PC-9 (cell line): ENCODE measurements around the gene UNC119B. TPM values are rescaled to one million over a fixed set of nuclear protein-coding genes. Genes with fewer than 3 reads are reported as not detected.

Experiments used
- BruUV-seq: library from RNA; stranded (reverse); fragments of 400-500 nt; replicated peaks from 2 replicates; lab custom pipeline; 2021; lab: Mats Ljungman, UMichigan
- CTCF ChIA-PET: fragments of 300-600 bp; sonication (Branson Sonifier 250); formaldehyde crosslinking; loops from one replicate; lab custom pipeline; 2022; ENCODE audit warnings: antibody characterized with exemption; lab: Charles Lee
- POLR2A ChIA-PET: fragments of 300-600 bp; sonication (Branson Sonifier 250); formaldehyde crosslinking; loops from one replicate; lab custom pipeline; 2022; ENCODE audit warnings: antibody characterized with exemption; ENCODE audit not compliant: unreplicated experiment; lab: Charles Lee
- DNase-seq, 2 experiments: peaks; one replicate each; pipeline versions ENCODE4 v3.0.0 to v3.0.0-alpha.2; 2015 to 2022; ENCODE audit warnings: mixed read lengths in 1 of 2
- H2AFZ ChIP-seq: fragments of 200-600 bp; sonication (generic); 2 replicates; pipeline ENCODE4 v1.8.1; 2017; ENCODE audit warnings: antibody characterized with exemption
- H3F3A ChIP-seq: fragments of 200-600 bp; sonication (generic); 2 replicates; pipeline ENCODE4 v1.8.1; 2017; ENCODE audit warnings: antibody characterized with exemption, mild to moderate bottlenecking, low read depth; ENCODE audit not compliant: insufficient read depth
- H3K27ac ChIP-seq: fragments of 200-600 bp; sonication (generic); 2 replicates; pipeline ENCODE4 v1.6.1; 2016; ENCODE audit warnings: mixed run types
- H3K27me3 ChIP-seq: fragments of 200-600 bp; sonication (generic); 2 replicates; pipeline ENCODE4 v1.6.1; 2016; ENCODE audit warnings: low read depth, mixed run types; ENCODE audit not compliant: insufficient read depth
- H3K36me3 ChIP-seq: fragments of 200-600 bp; sonication (generic); 2 replicates; pipeline ENCODE4 v1.6.1; 2016; ENCODE audit warnings: low read depth, mixed run types
- H3K4me1 ChIP-seq: fragments of 200-600 bp; sonication (generic); replicated peaks from 2 replicates; pipeline ENCODE4 v1.6.1; 2016; ENCODE audit warnings: mixed run types; ENCODE audit not compliant: insufficient read depth
- H3K4me2 ChIP-seq: fragments of 200-600 bp; sonication (generic); 2 replicates; pipeline ENCODE4 v1.6.1; 2017; ENCODE audit warnings: mixed run types
- H3K4me3 ChIP-seq: fragments of 200-600 bp; sonication (generic); 2 replicates; pipeline ENCODE4 v1.6.1; 2016; ENCODE audit warnings: mixed run types
- H3K79me2 ChIP-seq: fragments of 200-600 bp; sonication (generic); 2 replicates; pipeline ENCODE4 v1.6.1; 2017; ENCODE audit warnings: low read depth, mixed run types
- H3K9me2 ChIP-seq: fragments of 200-600 bp; sonication (generic); 2 replicates; pipeline ENCODE4 v1.8.1; 2017; ENCODE audit warnings: mild to moderate bottlenecking; ENCODE audit not compliant: insufficient read depth
- H3K9me3 ChIP-seq: fragments of 200-600 bp; sonication (generic); 2 replicates; pipeline ENCODE4 v1.8.1; 2016; ENCODE audit warnings: low read depth; ENCODE audit not compliant: insufficient read depth
- H4K20me1 ChIP-seq: fragments of 200-600 bp; sonication (generic); 2 replicates; pipeline ENCODE4 v1.8.1; 2017; ENCODE audit not compliant: insufficient read depth
- EZH2 ChIP-seq: fragments of 200-600 bp; sonication (generic); IDR thresholded peaks from 2 replicates; pipeline ENCODE4 v1.8.0; 2017; ENCODE audit warnings: antibody characterized with exemption, low read depth
- intact Hi-C: fragments of 100-400 bp; cut with micrococcal nuclease; formaldehyde crosslinking; loops from one replicate; pipeline ENCODE4 v1.10.0; 2022; ENCODE audit not compliant: unreplicated experiment
- total RNA-seq: library from RNA; stranded (reverse); gene quantifications from 2 replicates; pipeline ENCODE4 v1.2.3, GENCODE V29; 2021
- TF ChIP-seq, protein P1 (sequence below): fragments of 200-600 bp; sonication (generic); conservative IDR thresholded peaks from 2 replicates; pipeline ENCODE4 v1.6.1; 2017; ENCODE audit warnings: mixed run types, antibody characterized with exemption, mild to moderate bottlenecking, moderate library complexity

Gene UNC119B
- total RNA-seq, 1 experiment from 2014 or later: 25.9 TPM

DNA sequence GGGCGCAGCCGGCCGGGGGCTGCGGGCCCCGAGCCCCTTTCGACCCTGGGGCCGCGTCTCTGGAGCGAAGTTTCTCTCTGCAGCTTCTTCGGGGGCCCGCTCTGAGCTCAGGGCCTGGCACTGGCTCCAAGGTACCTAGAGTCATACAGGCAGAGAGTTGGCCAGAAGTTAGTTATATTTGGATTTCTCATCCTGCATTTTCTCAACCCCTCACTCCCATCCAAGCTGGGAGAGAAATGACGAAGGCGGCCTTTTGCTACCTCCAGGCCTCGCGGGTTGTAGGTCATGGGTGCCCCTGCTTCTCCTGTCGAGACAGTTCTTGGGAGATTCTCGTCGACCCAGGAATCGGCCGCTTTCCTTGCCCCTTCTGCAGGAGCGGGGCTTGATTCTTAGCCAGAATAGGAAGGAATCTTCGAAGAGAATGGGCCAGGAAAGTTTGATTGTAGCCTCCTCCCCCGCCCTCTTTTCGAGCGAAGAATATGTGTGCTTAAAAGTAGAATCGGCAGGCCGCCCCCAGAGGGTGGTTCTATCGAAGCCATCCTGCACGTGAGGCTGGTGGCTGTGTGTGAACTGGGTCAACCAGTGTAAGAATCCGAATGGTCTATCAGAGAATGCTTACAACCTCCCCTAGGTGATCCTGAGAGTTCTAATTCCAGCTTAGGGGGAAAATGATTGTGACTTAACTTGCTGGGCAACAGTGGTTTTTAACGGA lies 22.5 kb upstream of the UNC119B start:
- H3K27ac ChIP-seq: no peak overlapping the region; the same call in 1 of the 2 replicates
- no peaks in the 10 kb centered on the region for H3K9me3 ChIP-seq
- H3K4me1 ChIP-seq: peaks cover 29% of the 10 kb centered on the region
- BruUV-seq: TSS peak; percentile 34
- H3K27me3 ChIP-seq: no peaks in the 10 kb centered on the region
- intact Hi-C loops: loop anchor here (2.0 kb wide), 1 partner anchor 105 kb away; no protein-coding TSS in a partner anchor
- H3K36me3 ChIP-seq: no peaks in the 10 kb centered on the region
- peaks cover 36% of the 10 kb centered on the region for H4K20me1 ChIP-seq
- no peaks in the 10 kb centered on the region for H3K9me2 ChIP-seq
- H2AFZ ChIP-seq: peak overlapping the region; percentile 71
- CTCF ChIA-PET: no interaction called here
- H3K4me3 ChIP-seq: peak overlapping the region; percentile 82
- POLR2A ChIA-PET: interaction anchor here (0.6 kb wide), 2 partner anchors 666 to 1390 kb away, joined by 5 to 8 read pairs; no protein-coding TSS in a partner anchor
- peaks cover 6% of the 10 kb centered on the region; the same call in 1 of the 2 replicates for H3F3A ChIP-seq
- H3K4me2 ChIP-seq: peak overlapping the region; percentile 93
- H3K79me2 ChIP-seq: peaks cover 54% of the 10 kb centered on the region
- TF ChIP-seq EZH2: no peak
- peak in 1 of 2 experiments; percentile 9 for DNase-seq

GRCh38 chr12:120688527-120689071 lies 21.7 kb upstream of the UNC119B start:
- intact Hi-C loops: no loop called here
- Histone ChIP-seq H3K4me3 (peak overlapping the region; percentile 82), H3F3A (peaks cover 6% of the 10 kb centered on the region; the same call in 1 of the 2 replicates), H3K4me1 (peaks cover 29% of the 10 kb centered on the region), H4K20me1 (peaks cover 41% of the 10 kb centered on the region), H3K9me2 (no peaks in the 10 kb centered on the region), H3K9me3 (no peaks in the 10 kb centered on the region), H2AFZ (no peak overlapping the region), H3K36me3 (no peaks in the 10 kb centered on the region), H3K27me3 (no peaks in the 10 kb centered on the region), H3K79me2 (peaks cover 59% of the 10 kb centered on the region), H3K4me2 (peak overlapping the region; percentile 93), H3K27ac (no peak overlapping the region)
- ChIA-PET CTCF (no interaction called here), POLR2A (no interaction called here)
- TF ChIP-seq, protein P1, sequence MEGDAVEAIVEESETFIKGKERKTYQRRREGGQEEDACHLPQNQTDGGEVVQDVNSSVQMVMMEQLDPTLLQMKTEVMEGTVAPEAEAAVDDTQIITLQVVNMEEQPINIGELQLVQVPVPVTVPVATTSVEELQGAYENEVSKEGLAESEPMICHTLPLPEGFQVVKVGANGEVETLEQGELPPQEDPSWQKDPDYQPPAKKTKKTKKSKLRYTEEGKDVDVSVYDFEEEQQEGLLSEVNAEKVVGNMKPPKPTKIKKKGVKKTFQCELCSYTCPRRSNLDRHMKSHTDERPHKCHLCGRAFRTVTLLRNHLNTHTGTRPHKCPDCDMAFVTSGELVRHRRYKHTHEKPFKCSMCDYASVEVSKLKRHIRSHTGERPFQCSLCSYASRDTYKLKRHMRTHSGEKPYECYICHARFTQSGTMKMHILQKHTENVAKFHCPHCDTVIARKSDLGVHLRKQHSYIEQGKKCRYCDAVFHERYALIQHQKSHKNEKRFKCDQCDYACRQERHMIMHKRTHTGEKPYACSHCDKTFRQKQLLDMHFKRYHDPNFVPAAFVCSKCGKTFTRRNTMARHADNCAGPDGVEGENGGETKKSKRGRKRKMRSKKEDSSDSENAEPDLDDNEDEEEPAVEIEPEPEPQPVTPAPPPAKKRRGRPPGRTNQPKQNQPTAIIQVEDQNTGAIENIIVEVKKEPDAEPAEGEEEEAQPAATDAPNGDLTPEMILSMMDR: no peak
- TF ChIP-seq EZH2: no peak
- DNase-seq: no peak
- BruUV-seq: no TSS peak

DNA sequence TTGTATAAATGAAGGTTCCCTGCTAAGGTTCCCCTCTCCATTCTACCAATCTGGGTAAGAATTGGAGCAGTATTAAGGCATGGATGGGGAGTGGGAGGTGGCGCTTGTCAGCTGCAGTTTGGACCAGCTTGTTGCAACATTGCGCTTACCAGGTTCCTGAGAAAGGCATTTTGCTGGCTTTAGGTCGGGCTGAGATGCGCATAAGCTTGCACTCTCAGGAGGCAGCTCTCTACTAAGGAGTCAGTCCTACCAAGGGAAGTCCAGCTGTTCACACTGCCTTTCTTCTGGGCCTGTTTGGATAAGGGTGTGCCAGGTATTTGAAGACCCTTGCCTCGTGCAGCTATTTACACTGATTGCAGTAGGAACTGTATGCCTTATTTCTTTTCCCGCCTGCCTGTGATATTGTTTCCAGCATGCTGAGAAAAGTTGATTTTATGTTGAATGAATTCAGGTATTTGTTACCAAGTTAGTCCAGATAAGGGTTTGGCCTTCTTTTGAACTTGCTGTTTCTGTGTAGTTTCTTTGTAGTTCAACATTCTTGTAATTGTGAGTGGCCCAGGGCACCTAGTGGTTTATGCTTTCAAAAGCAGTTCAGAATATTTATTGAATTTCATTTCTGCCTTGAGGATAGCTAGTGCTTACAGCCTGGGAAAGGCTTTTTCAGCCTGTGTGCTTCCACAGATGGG lies 20.7 kb upstream of the UNC119B start:
- TF ChIP-seq, protein P1: no peak
- no peak for TF ChIP-seq EZH2
- ChIA-PET POLR2A (interaction anchor here (0.6 kb wide), 1 partner anchor 14 kb away, joined by 3 read pairs; no protein-coding TSS in a partner anchor), CTCF (interaction anchor here (0.6 kb wide), 1 partner anchor 16 kb away, joined by 3 read pairs; no protein-coding TSS in a partner anchor)
- H3K79me2 ChIP-seq: peaks cover 59% of the 10 kb centered on the region
- BruUV-seq: no TSS peak
- no peaks in the 10 kb centered on the region for H3K9me3 ChIP-seq
- H2AFZ ChIP-seq: no peak overlapping the region
- peak overlapping the region; percentile 93 for H3K4me2 ChIP-seq
- no peak for DNase-seq
- H3K27me3 ChIP-seq: no peaks in the 10 kb centered on the region
- peaks cover 41% of the 10 kb centered on the region for H4K20me1 ChIP-seq
- H3K27ac ChIP-seq: no peak overlapping the region
- H3K9me2 ChIP-seq: no peaks in the 10 kb centered on the region
- peaks cover 1% of the 10 kb centered on the region; the same call in 1 of the 2 replicates for H3F3A ChIP-seq
- H3K36me3 ChIP-seq: peaks cover 2% of the 10 kb centered on the region; the same call in 1 of the 2 replicates
- peak overlapping the region; percentile 82; the same call in 1 of the 2 replicates for H3K4me3 ChIP-seq
- intact Hi-C loops: no loop called here
- H3K4me1 ChIP-seq: peaks cover 29% of the 10 kb centered on the region
